ENCODE data around the gene ETS2.

GRCh38 chr21:38869946-38870345, 64.2 kb downstream of the ETS2 start:
- no peak for TF ChIP-seq CTCF (IDR thresholded peaks at IDR 0.05)
- no peak for TF ChIP-seq EZH2phosphoT487 (IDR thresholded peaks at IDR 0.05)
